ENCODE results near the gene TRIM74. TPM values are rescaled to one million over a fixed set of nuclear protein-coding genes. Genes with fewer than 3 reads are reported as not detected.
"Not testable (repeated sequence)": the region's sequence is repeated elsewhere in the genome, so short reads cannot be mapped to it uniquely, and the experiment has no call there.

The TRIM74 gene
- total RNA-seq, 1 experiment from 2014 or later = 0.26 TPM

- intact Hi-C loops (cut with micrococcal nuclease); POLR2A ChIA-PET; BruUV-seq (replicated peaks); H3K4me3 Mint-ChIP-seq (ENCODE audit: unreplicated experiment); H3K27ac Mint-ChIP-seq (ENCODE audit: low read depth, unreplicated experiment); H3K27me3 Mint-ChIP-seq (ENCODE audit: insufficient read depth, unreplicated experiment); CTCF ChIA-PET; DNase-seq (ENCODE audit: unreplicated experiment); H3K9me3 Mint-ChIP-seq (ENCODE audit: unreplicated experiment); H3K36me3 Mint-ChIP-seq (ENCODE audit: insufficient read depth, unreplicated experiment); H3K4me1 Mint-ChIP-seq (ENCODE audit: insufficient read depth, unreplicated experiment): not testable (repeated sequence)
These were observed 11.1 kb upstream of the TRIM74 start for GRCh38 chr7:72980382-72980781.

GRCh38 chr7:72976434-72976833 is 7.2 kb upstream of the TRIM74 start:
- POLR2A ChIA-PET; DNase-seq (ENCODE audit: unreplicated experiment); H3K27ac Mint-ChIP-seq (ENCODE audit: low read depth, unreplicated experiment); H3K4me1 Mint-ChIP-seq (ENCODE audit: insufficient read depth, unreplicated experiment); H3K4me3 Mint-ChIP-seq (ENCODE audit: unreplicated experiment); intact Hi-C loops (cut with micrococcal nuclease); H3K9me3 Mint-ChIP-seq (ENCODE audit: unreplicated experiment); BruUV-seq (replicated peaks); H3K27me3 Mint-ChIP-seq (ENCODE audit: insufficient read depth, unreplicated experiment); H3K36me3 Mint-ChIP-seq (ENCODE audit: insufficient read depth, unreplicated experiment); CTCF ChIA-PET: not testable (repeated sequence)

GRCh38 chr7:72975656-72976286 is 6.5 kb upstream of the TRIM74 start:
- H3K27ac Mint-ChIP-seq (ENCODE audit: low read depth, unreplicated experiment); H3K4me3 Mint-ChIP-seq (ENCODE audit: unreplicated experiment); H3K36me3 Mint-ChIP-seq (ENCODE audit: insufficient read depth, unreplicated experiment); CTCF ChIA-PET; H3K9me3 Mint-ChIP-seq (ENCODE audit: unreplicated experiment); H3K4me1 Mint-ChIP-seq (ENCODE audit: insufficient read depth, unreplicated experiment); intact Hi-C loops (cut with micrococcal nuclease); H3K27me3 Mint-ChIP-seq (ENCODE audit: insufficient read depth, unreplicated experiment); BruUV-seq (replicated peaks); POLR2A ChIA-PET; DNase-seq (ENCODE audit: unreplicated experiment): not testable (repeated sequence)

- intact Hi-C loops (cut with micrococcal nuclease); DNase-seq (ENCODE audit: unreplicated experiment); H3K27ac Mint-ChIP-seq (ENCODE audit: low read depth, unreplicated experiment); H3K27me3 Mint-ChIP-seq (ENCODE audit: insufficient read depth, unreplicated experiment); BruUV-seq (replicated peaks); H3K4me1 Mint-ChIP-seq (ENCODE audit: insufficient read depth, unreplicated experiment); H3K36me3 Mint-ChIP-seq (ENCODE audit: insufficient read depth, unreplicated experiment); CTCF ChIA-PET; H3K4me3 Mint-ChIP-seq (ENCODE audit: unreplicated experiment); H3K9me3 Mint-ChIP-seq (ENCODE audit: unreplicated experiment); POLR2A ChIA-PET: not testable (repeated sequence)
These were observed 5.5 kb upstream of the TRIM74 start for GRCh38 chr7:72974781-72975180.

- DNase-seq (ENCODE audit: unreplicated experiment); POLR2A ChIA-PET; H3K4me3 Mint-ChIP-seq (ENCODE audit: unreplicated experiment); H3K9me3 Mint-ChIP-seq (ENCODE audit: unreplicated experiment); intact Hi-C loops (cut with micrococcal nuclease); H3K27ac Mint-ChIP-seq (ENCODE audit: low read depth, unreplicated experiment); H3K36me3 Mint-ChIP-seq (ENCODE audit: insufficient read depth, unreplicated experiment); H3K27me3 Mint-ChIP-seq (ENCODE audit: insufficient read depth, unreplicated experiment); BruUV-seq (replicated peaks); CTCF ChIA-PET; H3K4me1 Mint-ChIP-seq (ENCODE audit: insufficient read depth, unreplicated experiment): not testable (repeated sequence)
These were observed 2.2 kb upstream of the TRIM74 start for GRCh38 chr7:72971505-72971904.

GRCh38 chr7:72969688-72970087 is 422 bp upstream of the TRIM74 start:
- CTCF ChIA-PET; H3K27me3 Mint-ChIP-seq (ENCODE audit: insufficient read depth, unreplicated experiment); POLR2A ChIA-PET; H3K9me3 Mint-ChIP-seq (ENCODE audit: unreplicated experiment); H3K36me3 Mint-ChIP-seq (ENCODE audit: insufficient read depth, unreplicated experiment); H3K27ac Mint-ChIP-seq (ENCODE audit: low read depth, unreplicated experiment); BruUV-seq (replicated peaks); DNase-seq (ENCODE audit: unreplicated experiment); H3K4me3 Mint-ChIP-seq (ENCODE audit: unreplicated experiment); H3K4me1 Mint-ChIP-seq (ENCODE audit: insufficient read depth, unreplicated experiment); intact Hi-C loops (cut with micrococcal nuclease): not testable (repeated sequence)

GRCh38 chr7:72966892-72967291 is 2.4 kb downstream of the TRIM74 start:
- H3K27ac Mint-ChIP-seq (ENCODE audit: low read depth, unreplicated experiment); CTCF ChIA-PET; POLR2A ChIA-PET; BruUV-seq (replicated peaks); H3K27me3 Mint-ChIP-seq (ENCODE audit: insufficient read depth, unreplicated experiment); H3K4me1 Mint-ChIP-seq (ENCODE audit: insufficient read depth, unreplicated experiment); DNase-seq (ENCODE audit: unreplicated experiment); intact Hi-C loops (cut with micrococcal nuclease); H3K4me3 Mint-ChIP-seq (ENCODE audit: unreplicated experiment); H3K9me3 Mint-ChIP-seq (ENCODE audit: unreplicated experiment); H3K36me3 Mint-ChIP-seq (ENCODE audit: insufficient read depth, unreplicated experiment): not testable (repeated sequence)

- CTCF ChIA-PET; DNase-seq (ENCODE audit: unreplicated experiment); H3K4me1 Mint-ChIP-seq (ENCODE audit: insufficient read depth, unreplicated experiment); H3K4me3 Mint-ChIP-seq (ENCODE audit: unreplicated experiment); H3K36me3 Mint-ChIP-seq (ENCODE audit: insufficient read depth, unreplicated experiment); H3K27me3 Mint-ChIP-seq (ENCODE audit: insufficient read depth, unreplicated experiment); H3K27ac Mint-ChIP-seq (ENCODE audit: low read depth, unreplicated experiment); POLR2A ChIA-PET; H3K9me3 Mint-ChIP-seq (ENCODE audit: unreplicated experiment); intact Hi-C loops (cut with micrococcal nuclease); BruUV-seq (replicated peaks): not testable (repeated sequence)
These were observed 3.9 kb downstream of the TRIM74 start for GRCh38 chr7:72965186-72965975.

- BruUV-seq (replicated peaks); intact Hi-C loops (cut with micrococcal nuclease); H3K4me3 Mint-ChIP-seq (ENCODE audit: unreplicated experiment); H3K27me3 Mint-ChIP-seq (ENCODE audit: insufficient read depth, unreplicated experiment); H3K27ac Mint-ChIP-seq (ENCODE audit: low read depth, unreplicated experiment); POLR2A ChIA-PET; H3K4me1 Mint-ChIP-seq (ENCODE audit: insufficient read depth, unreplicated experiment); CTCF ChIA-PET; DNase-seq (ENCODE audit: unreplicated experiment); H3K36me3 Mint-ChIP-seq (ENCODE audit: insufficient read depth, unreplicated experiment); H3K9me3 Mint-ChIP-seq (ENCODE audit: unreplicated experiment): not testable (repeated sequence)
These were observed 6.2 kb downstream of the TRIM74 start for GRCh38 chr7:72963056-72963455.

GRCh38 chr7:72961346-72961650 is 8.0 kb downstream of the TRIM74 start:
- H3K27ac Mint-ChIP-seq (ENCODE audit: low read depth, unreplicated experiment); intact Hi-C loops (cut with micrococcal nuclease); DNase-seq (ENCODE audit: unreplicated experiment); CTCF ChIA-PET; H3K4me3 Mint-ChIP-seq (ENCODE audit: unreplicated experiment); H3K4me1 Mint-ChIP-seq (ENCODE audit: insufficient read depth, unreplicated experiment); H3K9me3 Mint-ChIP-seq (ENCODE audit: unreplicated experiment); POLR2A ChIA-PET; H3K27me3 Mint-ChIP-seq (ENCODE audit: insufficient read depth, unreplicated experiment); BruUV-seq (replicated peaks); H3K36me3 Mint-ChIP-seq (ENCODE audit: insufficient read depth, unreplicated experiment): not testable (repeated sequence)
